Uterus (tissue), 4 donors: Measurements from ENCODE around the gene KLF13. TPM values are rescaled to one million over a fixed set of nuclear protein-coding genes. Genes with fewer than 3 reads are reported as not detected.

Experiments used
- DNase-seq, 2 donors: peaks; one replicate each; pipeline ENCODE4 v3.0.0-alpha.2; 2019 to 2020
- H3K27ac ChIP-seq, 2 donors: fragments of 200-600 bp; sonication (generic); 1 replicate in 1 of 2; 2 replicates in 1 of 2; pipeline ENCODE4 v1.5.1; 2016 to 2018
- H3K27me3 ChIP-seq, 2 donors: fragments of 200-600 bp; sonication (generic); one replicate each; pipeline ENCODE4 v1.5.1; 2018 to 2019; ENCODE audit warnings: control low read depth in 1 of 2
- H3K36me3 ChIP-seq, 2 donors: fragments of 200-600 bp; sonication (generic); one replicate each; pipeline ENCODE4 v1.5.1; 2019; ENCODE audit warnings: control low read depth in 1 of 2
- H3K4me1 ChIP-seq, 2 donors: fragments of 200-600 bp; sonication (generic); one replicate each; pipeline ENCODE4 v1.5.1; 2018 to 2019; ENCODE audit warnings: control low read depth in 1 of 2
- H3K4me3 ChIP-seq, 2 donors: fragments of 200-600 bp; sonication (generic); 1 replicate in 1 of 2; 2 replicates in 1 of 2; pipeline ENCODE4 v1.5.1; 2018 to 2019; ENCODE audit warnings: mild to moderate bottlenecking in 1 of 2
- H3K9me3 ChIP-seq, 2 donors: fragments of 200-600 bp; sonication (generic); one replicate each; pipeline ENCODE4 v1.5.1; 2019; ENCODE audit warnings: control low read depth in 1 of 2
- POLR2A ChIP-seq, 2 donors: fragments of 450-650 bp; IDR thresholded peaks; one replicate each; pipeline ENCODE4 v1.6.1; 2016; ENCODE audit warnings: antibody characterized with exemption in 2 of 2, mild to moderate bottlenecking in 1 of 2, moderate library complexity in 1 of 2
- intact Hi-C: fragments of 100-400 bp; cut with DNase I; formaldehyde crosslinking; loops from one replicate; pipeline ENCODE4 v1.15.1; 2023; ENCODE audit warnings: low total_unique reads
- total RNA-seq, 4 donors: library from RNA; depleted of rRNA in 3 of 4; stranded (reverse); fragments of >200 nt in 3 of 4; gene quantifications; one replicate each; pipeline versions ENCODE4 v1.1.0 to v1.2.4, GENCODE V29; 2014 to 2023
- TF ChIP-seq, protein P1 (sequence below), 4 experiments: fragments of 200-600 bp in 2 of 4; fragments of 450-650 bp in 2 of 4; sonication (generic) in 2 of 4; IDR thresholded peaks; one replicate each; pipeline ENCODE4 v1.5.1; 2016 to 2019; ENCODE audit warnings: antibody characterized with exemption in 4 of 4, mild to moderate bottlenecking in 2 of 4, moderate library complexity in 1 of 4
- donor health status: DM: yes; HTN: yes; CAD: no.

Gene KLF13
- total RNA-seq, 4 donors from 2014 or later = 20.2 to 58.8 (median 25.7) TPM

GRCh38 chr15:31409171-31409570 lies 82.5 kb downstream of the KLF13 start:
- Histone ChIP-seq H3K36me3 (no peaks in the 10 kb centered on the region), H3K4me3 (no peak overlapping the region), H3K4me1 (no peaks in the 10 kb centered on the region), H3K27ac (no peak overlapping the region), H3K27me3 (no peaks in the 10 kb centered on the region), H3K9me3 (peaks cover 0 to 7% of the 10 kb centered on the region in 2 donors)
- no peak for DNase-seq
- intact Hi-C loops = no loop called here
- no peak for TF ChIP-seq POLR2A (IDR thresholded peaks at IDR 0.05)
- TF ChIP-seq, protein P1, sequence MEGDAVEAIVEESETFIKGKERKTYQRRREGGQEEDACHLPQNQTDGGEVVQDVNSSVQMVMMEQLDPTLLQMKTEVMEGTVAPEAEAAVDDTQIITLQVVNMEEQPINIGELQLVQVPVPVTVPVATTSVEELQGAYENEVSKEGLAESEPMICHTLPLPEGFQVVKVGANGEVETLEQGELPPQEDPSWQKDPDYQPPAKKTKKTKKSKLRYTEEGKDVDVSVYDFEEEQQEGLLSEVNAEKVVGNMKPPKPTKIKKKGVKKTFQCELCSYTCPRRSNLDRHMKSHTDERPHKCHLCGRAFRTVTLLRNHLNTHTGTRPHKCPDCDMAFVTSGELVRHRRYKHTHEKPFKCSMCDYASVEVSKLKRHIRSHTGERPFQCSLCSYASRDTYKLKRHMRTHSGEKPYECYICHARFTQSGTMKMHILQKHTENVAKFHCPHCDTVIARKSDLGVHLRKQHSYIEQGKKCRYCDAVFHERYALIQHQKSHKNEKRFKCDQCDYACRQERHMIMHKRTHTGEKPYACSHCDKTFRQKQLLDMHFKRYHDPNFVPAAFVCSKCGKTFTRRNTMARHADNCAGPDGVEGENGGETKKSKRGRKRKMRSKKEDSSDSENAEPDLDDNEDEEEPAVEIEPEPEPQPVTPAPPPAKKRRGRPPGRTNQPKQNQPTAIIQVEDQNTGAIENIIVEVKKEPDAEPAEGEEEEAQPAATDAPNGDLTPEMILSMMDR (IDR thresholded peaks at IDR 0.05) = no peak

- Histone ChIP-seq H3K4me3 (no peak overlapping the region), H3K27me3 (no peaks in the 10 kb centered on the region), H3K36me3 (no peaks in the 10 kb centered on the region), H3K4me1 (no peaks in the 10 kb centered on the region), H3K27ac (no peak overlapping the region), H3K9me3 (peaks cover 0 to 7% of the 10 kb centered on the region in 2 donors)
- TF ChIP-seq, protein P1 (IDR thresholded peaks at IDR 0.05) = no peak
- TF ChIP-seq POLR2A (IDR thresholded peaks at IDR 0.05) = no peak
- no peak for DNase-seq
- intact Hi-C loops = no loop called here
Measured at GRCh38 chr15:31412824-31413223, 86.2 kb downstream of the KLF13 start.

DNA sequence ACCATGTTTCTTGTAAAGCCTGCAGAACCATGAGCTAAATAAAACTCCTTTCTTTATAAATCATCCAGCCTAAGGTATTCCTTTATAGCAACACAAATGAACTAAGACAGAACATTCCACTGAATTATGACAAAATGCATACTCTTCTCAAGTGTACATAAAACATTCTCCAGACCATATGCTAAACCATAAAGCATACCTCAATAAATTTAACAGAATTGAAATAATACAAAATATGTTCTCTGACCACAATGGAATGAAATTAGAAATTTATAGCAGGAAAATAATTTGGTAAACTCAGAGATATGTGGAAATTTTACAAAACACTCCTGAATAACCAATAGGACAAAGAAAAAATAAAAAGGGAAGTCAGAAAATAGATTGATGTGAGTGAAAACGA lies 88.6 kb downstream of the KLF13 start:
- intact Hi-C loops = no loop called here
- H3K27me3 ChIP-seq = no peaks in the 10 kb centered on the region
- no peak for DNase-seq
- no peaks in the 10 kb centered on the region for H3K9me3 ChIP-seq
- H3K4me1 ChIP-seq = no peaks in the 10 kb centered on the region
- no peaks in the 10 kb centered on the region for H3K36me3 ChIP-seq
- no peak overlapping the region for H3K27ac ChIP-seq
- H3K4me3 ChIP-seq = no peak overlapping the region
- TF ChIP-seq, protein P1 (IDR thresholded peaks at IDR 0.05) = no peak
- no peak for TF ChIP-seq POLR2A (IDR thresholded peaks at IDR 0.05)

- intact Hi-C loops = no loop called here
- H3K27me3 ChIP-seq = no peaks in the 10 kb centered on the region
Measured at GRCh38 chr15:31419820-31420219, 93.2 kb downstream of the KLF13 start.

DNA sequence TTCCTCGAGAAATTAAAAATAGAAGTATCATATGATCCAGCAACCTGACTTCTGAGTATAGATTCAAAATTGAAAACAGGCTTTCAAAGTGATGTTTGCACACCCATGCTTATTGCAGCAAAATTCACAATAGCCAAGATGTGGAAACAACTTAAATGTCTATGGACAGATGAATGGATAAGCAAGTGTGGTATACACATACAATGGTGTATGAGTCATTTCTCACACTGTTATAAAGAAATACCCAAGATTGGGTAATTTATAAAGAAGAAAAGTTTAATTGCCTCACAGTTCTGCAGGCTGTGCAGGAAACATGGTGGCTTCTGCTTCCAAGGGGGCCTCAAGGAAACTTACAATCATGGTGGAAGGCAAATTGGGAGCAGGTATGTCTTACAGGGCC lies 100.8 kb downstream of the KLF13 start:
- TF ChIP-seq POLR2A (IDR thresholded peaks at IDR 0.05) = no peak
- TF ChIP-seq, protein P1 (IDR thresholded peaks at IDR 0.05) = no peak
- no peaks in the 10 kb centered on the region for H3K4me1 ChIP-seq
- intact Hi-C loops = no loop called here
- H3K27ac ChIP-seq = no peak overlapping the region
- no peak overlapping the region for H3K4me3 ChIP-seq
- H3K9me3 ChIP-seq = no peaks in the 10 kb centered on the region
- no peaks in the 10 kb centered on the region for H3K36me3 ChIP-seq
- no peak for DNase-seq
- no peaks in the 10 kb centered on the region for H3K27me3 ChIP-seq

More at GRCh38 chr15:31419820-31420219, 93.2 kb downstream of the KLF13 start:
- Histone ChIP-seq H3K4me1 (no peaks in the 10 kb centered on the region), H3K27ac (no peak overlapping the region), H3K4me3 (no peak overlapping the region), H3K36me3 (no peaks in the 10 kb centered on the region), H3K9me3 (no peaks in the 10 kb centered on the region)
- no peak for TF ChIP-seq POLR2A (IDR thresholded peaks at IDR 0.05)
- TF ChIP-seq, protein P1 (IDR thresholded peaks at IDR 0.05) = no peak
- DNase-seq = no peak

Other genes with a start within 250 kb of the KLF13 start
- not detected for gene TRPM1, start 225.1 kb upstream of the KLF13 start, total RNA-seq